ENCODE measurements around the gene FBXL17.

The FBXL17 gene

DNA sequence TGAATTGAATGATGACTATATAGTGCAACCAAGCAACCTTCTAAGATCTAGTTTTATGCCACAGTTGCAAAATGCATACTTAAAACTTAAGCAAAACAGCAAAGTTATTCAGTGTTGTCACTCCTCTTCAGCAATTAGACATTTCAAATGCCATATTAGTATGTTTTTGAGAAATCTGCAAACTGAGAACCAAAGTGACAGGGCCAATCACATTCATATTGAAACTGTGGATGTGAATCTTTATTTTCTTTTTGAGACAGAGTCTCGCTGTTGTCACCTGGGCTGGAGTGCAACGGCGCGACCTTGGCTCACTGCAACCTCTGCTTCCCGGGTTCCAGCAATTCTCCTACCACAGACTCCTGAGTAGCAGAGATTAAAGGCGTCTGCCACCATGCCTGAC, 461.9 kb downstream of the FBXL17 start:
- no peak for DNase-seq (ENCODE audit: low read depth in 1 of 2, low spot score in 1 of 2)

DNA sequence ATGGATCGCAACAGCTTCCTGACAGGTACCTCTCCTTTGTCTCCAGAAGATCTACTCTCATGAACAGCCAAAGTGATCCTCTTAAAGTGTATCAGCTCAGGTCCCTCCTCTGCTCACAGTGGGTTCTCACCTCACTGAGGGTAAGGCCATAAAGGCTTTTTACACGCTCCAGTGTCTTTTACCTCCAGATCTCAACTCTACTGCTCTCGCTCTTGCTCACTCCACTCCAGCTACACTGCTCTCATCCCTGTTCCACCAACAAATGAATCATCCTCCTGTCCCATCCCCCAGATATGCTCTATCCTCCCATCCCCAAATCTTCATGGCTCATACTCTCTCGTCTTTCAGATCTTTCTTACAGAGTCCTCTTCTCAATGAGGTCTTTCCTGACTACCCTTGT, 462.5 kb downstream of the FBXL17 start:
- no peak for DNase-seq (ENCODE audit: low read depth in 1 of 2, low spot score in 1 of 2)

- no peak for DNase-seq (ENCODE audit: low read depth in 1 of 2, low spot score in 1 of 2)
Measured at GRCh38 chr5:107917983-107918382, 463.9 kb downstream of the FBXL17 start.

- DNase-seq (ENCODE audit: low read depth in 1 of 2, low spot score in 1 of 2), result no peak
Measured at GRCh38 chr5:107916731-107917725, 464.9 kb downstream of the FBXL17 start.

GRCh38 chr5:107915176-107915812, 466.6 kb downstream of the FBXL17 start:
- no peak for DNase-seq (ENCODE audit: low read depth in 1 of 2, low spot score in 1 of 2)

GRCh38 chr5:107913494-107913893, 468.4 kb downstream of the FBXL17 start:
- no peak for DNase-seq (ENCODE audit: low read depth in 1 of 2, low spot score in 1 of 2)

- no peak for DNase-seq (ENCODE audit: low read depth in 1 of 2, low spot score in 1 of 2)
Measured at GRCh38 chr5:107900721-107901120, 481.2 kb downstream of the FBXL17 start.

- no peak for DNase-seq (ENCODE audit: low read depth in 1 of 2, low spot score in 1 of 2)
Measured at GRCh38 chr5:107894361-107894760, 487.5 kb downstream of the FBXL17 start.

- no peak for DNase-seq (ENCODE audit: low read depth in 1 of 2, low spot score in 1 of 2)
Measured at GRCh38 chr5:107893642-107894041, 488.3 kb downstream of the FBXL17 start.

DNA sequence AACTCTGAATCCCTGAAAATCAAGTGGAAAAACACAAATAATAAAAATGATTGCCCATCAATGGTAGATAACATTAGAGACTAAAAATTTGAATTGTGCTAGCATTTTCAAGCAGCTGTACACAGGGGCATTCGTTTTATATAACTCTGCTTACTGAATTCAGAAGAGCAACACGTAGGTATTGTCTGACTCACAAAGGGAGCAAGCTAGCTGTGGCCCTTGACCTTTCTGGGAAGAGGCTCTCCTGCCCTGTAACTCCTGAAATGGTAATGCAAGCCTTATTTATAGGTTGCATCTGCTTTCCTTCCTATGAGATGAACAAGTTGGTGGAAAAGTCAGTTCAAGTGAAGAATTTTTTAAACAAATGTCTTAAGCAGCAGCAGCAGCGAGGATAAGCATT, 492.5 kb downstream of the FBXL17 start:
- no peak for DNase-seq (ENCODE audit: low read depth in 1 of 2, low spot score in 1 of 2)

DNA sequence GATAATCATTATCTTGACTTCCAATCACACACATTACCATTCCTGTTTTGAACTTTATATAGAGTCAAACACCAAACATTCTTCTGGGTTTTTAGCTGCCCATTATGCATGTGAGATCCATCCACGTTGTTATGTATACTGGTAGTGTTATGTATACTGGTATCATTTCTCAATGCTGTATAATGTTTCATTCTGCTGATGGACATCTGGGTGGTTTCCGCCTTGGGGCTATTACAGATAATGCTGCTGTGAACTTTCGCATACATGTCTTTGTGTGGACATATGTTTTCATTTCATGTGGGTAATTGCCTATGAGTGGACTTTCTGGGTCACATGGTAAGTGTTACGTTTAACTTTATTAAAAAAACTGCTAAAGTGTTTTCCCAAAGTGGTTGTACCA, 493.4 kb downstream of the FBXL17 start:
- no peak for DNase-seq (ENCODE audit: low read depth in 1 of 2, low spot score in 1 of 2)

- no peak for DNase-seq (ENCODE audit: low read depth in 1 of 2, low spot score in 1 of 2)
Measured at GRCh38 chr5:107887166-107887943, 494.5 kb downstream of the FBXL17 start.

GRCh38 chr5:107885601-107886000, 496.3 kb downstream of the FBXL17 start:
- no peak for DNase-seq (ENCODE audit: low read depth in 1 of 2, low spot score in 1 of 2)

GRCh38 chr5:107884871-107885270, 497.0 kb downstream of the FBXL17 start:
- DNase-seq (ENCODE audit: low read depth in 1 of 2, low spot score in 1 of 2), result no peak

GRCh38 chr5:107878661-107879060, 503.2 kb downstream of the FBXL17 start:
- DNase-seq (ENCODE audit: low read depth in 1 of 2, low spot score in 1 of 2), result no peak

GRCh38 chr5:107876906-107877305, 505.0 kb downstream of the FBXL17 start:
- DNase-seq (ENCODE audit: low read depth in 1 of 2, low spot score in 1 of 2), result no peak

GRCh38 chr5:107876261-107876660, 505.6 kb downstream of the FBXL17 start:
- DNase-seq (ENCODE audit: low read depth in 1 of 2, low spot score in 1 of 2), result no peak

- DNase-seq (ENCODE audit: low read depth in 1 of 2, low spot score in 1 of 2), result no peak
Measured at GRCh38 chr5:107875833-107876232, 506.1 kb downstream of the FBXL17 start.

DNA sequence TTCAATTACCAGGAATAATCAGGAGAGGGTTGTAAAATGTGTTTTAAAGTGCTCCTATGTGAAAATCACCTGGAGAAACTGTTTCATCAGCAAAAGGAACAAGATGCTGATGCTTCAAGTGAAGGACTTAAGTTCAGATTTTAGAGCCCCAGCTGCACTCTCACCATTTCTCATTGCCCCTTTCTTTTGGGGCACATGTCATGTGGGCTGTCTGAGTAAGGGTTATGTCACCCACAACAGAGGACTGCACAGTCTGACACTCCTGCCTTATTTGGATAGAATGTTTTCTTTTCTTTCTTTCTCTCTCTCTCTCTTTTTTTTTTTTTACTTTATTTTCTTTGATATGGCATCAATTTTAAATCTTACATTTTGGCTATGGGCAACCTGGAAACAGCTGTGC, 507.1 kb downstream of the FBXL17 start:
- no peak for DNase-seq (ENCODE audit: low read depth in 1 of 2, low spot score in 1 of 2)

GRCh38 chr5:107873877-107874276, 508.0 kb downstream of the FBXL17 start:
- DNase-seq (ENCODE audit: low read depth in 1 of 2, low spot score in 1 of 2), result no peak

DNA sequence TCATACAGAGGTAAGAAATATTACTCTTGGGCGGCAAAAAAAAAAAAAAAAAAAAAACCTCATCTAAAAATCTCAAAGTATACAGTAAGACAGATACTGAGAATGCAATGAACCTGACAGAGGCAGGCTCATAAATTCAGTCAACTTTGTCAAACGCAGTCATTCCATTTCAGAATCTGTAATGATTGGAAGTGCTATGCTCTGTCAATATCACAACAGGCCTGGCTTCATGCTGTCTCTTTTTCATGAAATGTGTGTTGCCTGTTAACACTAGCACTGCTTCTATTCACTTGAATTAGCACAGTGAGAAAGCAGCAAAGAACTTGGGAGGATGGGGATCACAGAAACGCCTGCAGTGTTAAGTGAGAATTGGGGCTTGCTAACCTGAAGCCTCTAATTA, 510.9 kb downstream of the FBXL17 start:
- DNase-seq (ENCODE audit: low read depth in 1 of 2, low spot score in 1 of 2), result no peak

Data from activated CD4-positive, alpha-beta T cell treated with anti-CD3 and anti-CD28 coated beads, Interleukin-2, amount 50 U/mL, for 24 hours (primary cell).